ENCODE results near the gene GGCX.

The GGCX gene

GRCh38 chr2:85561280-85562212, at the start of gene GGCX:
TSS of gene GGCX (minus strand) at chr2:85561493. CDS start at chr2:85561428, 65 bp downstream.
- TF ChIP-seq CTCF (IDR thresholded peaks at IDR 0.05; ENCODE audit: insufficient read depth, low read length, poor library complexity, severe bottlenecking) = no peak
- TF ChIP-seq EZH2phosphoT487 (conservative IDR thresholded peaks at IDR 0.05; ENCODE audit: low read length) = no peak
- no peaks in the 10 kb centered on the region for H3K9me3 ChIP-seq (ENCODE audit: insufficient read depth, low read length)
- H3K79me2 ChIP-seq (ENCODE audit: insufficient read depth, low read length) = peaks cover 25% of the 10 kb centered on the region
- H3K36me3 ChIP-seq (ENCODE audit: low read length) = no peaks in the 10 kb centered on the region; the same call in 1 of the 2 replicates
- 0 out of 2 replicates have a peak, but pooled peaks cover 5% of the 10 kb centered on the region for H3F3A ChIP-seq (ENCODE audit: insufficient read depth)
- no peaks in the 10 kb centered on the region for H3K9me2 ChIP-seq (replicated peaks; ENCODE audit: insufficient read depth, low read length)
- peak within 1 kb of the TSS; percentile 83 for H2AFZ ChIP-seq (ENCODE audit: low read depth, low read length, severe bottlenecking)
- no peaks in the 10 kb centered on the region for H4K20me1 ChIP-seq (ENCODE audit: low read depth, low read length)
- H3K27me3 ChIP-seq (ENCODE audit: low read length) = no peaks in the 10 kb centered on the region
- peak within 1 kb of the TSS; percentile 69 for H3K9ac ChIP-seq (ENCODE audit: low read length)
- peak within 1 kb of the TSS; percentile 74 for H3K4me3 ChIP-seq (ENCODE audit: insufficient read depth, low read length, poor library complexity, severe bottlenecking)
- peak within 1 kb of the TSS; percentile 87 for H3K4me2 ChIP-seq (ENCODE audit: low read depth, low read length, poor library complexity, severe bottlenecking)
- peak within 1 kb of the TSS; percentile 58 for H3K27ac ChIP-seq (ENCODE audit: low read depth, low read length)

GRCh38 chr2:85607268-85608215, 46.2 kb upstream of the GGCX start:
- no peak overlapping the region for H3K4me2 ChIP-seq (ENCODE audit: low read depth, low read length, poor library complexity, severe bottlenecking)
- no peaks in the 10 kb centered on the region for H3F3A ChIP-seq (ENCODE audit: insufficient read depth)
- H2AFZ ChIP-seq (ENCODE audit: low read depth, low read length, severe bottlenecking) = no peak overlapping the region
- no peaks in the 10 kb centered on the region for H3K9me3 ChIP-seq (ENCODE audit: insufficient read depth, low read length)
- no peaks in the 10 kb centered on the region for H4K20me1 ChIP-seq (ENCODE audit: low read depth, low read length)
- no peak for TF ChIP-seq CTCF (IDR thresholded peaks at IDR 0.05; ENCODE audit: insufficient read depth, low read length, poor library complexity, severe bottlenecking)
- no peak for TF ChIP-seq EZH2phosphoT487 (conservative IDR thresholded peaks at IDR 0.05; ENCODE audit: low read length)
- H3K27me3 ChIP-seq (ENCODE audit: low read length) = no peaks in the 10 kb centered on the region
- no peaks in the 10 kb centered on the region for H3K36me3 ChIP-seq (ENCODE audit: low read length)
- no peak overlapping the region for H3K4me3 ChIP-seq (ENCODE audit: insufficient read depth, low read length, poor library complexity, severe bottlenecking)
- H3K9ac ChIP-seq (ENCODE audit: low read length) = no peak overlapping the region
- H3K79me2 ChIP-seq (ENCODE audit: insufficient read depth, low read length) = peaks cover 10% of the 10 kb centered on the region
- H3K27ac ChIP-seq (ENCODE audit: low read depth, low read length) = no peak overlapping the region
- H3K9me2 ChIP-seq (replicated peaks; ENCODE audit: insufficient read depth, low read length) = no peaks in the 10 kb centered on the region

GRCh38 chr2:85606116-85606455, 44.8 kb upstream of the GGCX start:
- no peaks in the 10 kb centered on the region for H3F3A ChIP-seq (ENCODE audit: insufficient read depth)
- H3K27me3 ChIP-seq (ENCODE audit: low read length) = no peaks in the 10 kb centered on the region
- H3K4me2 ChIP-seq (ENCODE audit: low read depth, low read length, poor library complexity, severe bottlenecking) = no peak overlapping the region
- H3K9me3 ChIP-seq (ENCODE audit: insufficient read depth, low read length) = no peaks in the 10 kb centered on the region
- no peaks in the 10 kb centered on the region for H4K20me1 ChIP-seq (ENCODE audit: low read depth, low read length)
- H3K36me3 ChIP-seq (ENCODE audit: low read length) = no peaks in the 10 kb centered on the region
- TF ChIP-seq EZH2phosphoT487 (conservative IDR thresholded peaks at IDR 0.05; ENCODE audit: low read length) (no peak), CTCF (IDR thresholded peaks at IDR 0.05; ENCODE audit: insufficient read depth, low read length, poor library complexity, severe bottlenecking) (no peak)
- no peak overlapping the region for H3K4me3 ChIP-seq (ENCODE audit: insufficient read depth, low read length, poor library complexity, severe bottlenecking)
- H3K9ac ChIP-seq (ENCODE audit: low read length) = no peak overlapping the region
- no peaks in the 10 kb centered on the region for H3K9me2 ChIP-seq (replicated peaks; ENCODE audit: insufficient read depth, low read length)
- H3K79me2 ChIP-seq (ENCODE audit: insufficient read depth, low read length) = peaks cover 1% of the 10 kb centered on the region
- no peak overlapping the region for H3K27ac ChIP-seq (ENCODE audit: low read depth, low read length)
- no peak overlapping the region for H2AFZ ChIP-seq (ENCODE audit: low read depth, low read length, severe bottlenecking)

All from SU-DHL-6 (cell line).